Right atrium auricular region (tissue), 2 donors: ENCODE data around the gene SLC9A5. TPM values are rescaled to one million over a fixed set of nuclear protein-coding genes. Genes with fewer than 3 reads are reported as not detected.

Experiments used
- DNase-seq: peaks from one replicate; pipeline ENCODE4 v3.0.0-alpha.2; 2019; ENCODE audit warnings: low spot score
- H3K27ac ChIP-seq, 2 donors: fragments of 200-600 bp; sonication (generic); 1 replicate in 1 of 2; 2 replicates in 1 of 2; pipeline ENCODE4 v1.5.1; 2016 to 2019
- H3K27me3 ChIP-seq, 2 donors: fragments of 200-600 bp; sonication (generic); one replicate each; pipeline versions ENCODE4 v1.5.1 to v1.6.0; 2017 to 2019
- H3K36me3 ChIP-seq: fragments of 200-600 bp; sonication (generic); one replicate; pipeline ENCODE4 v1.5.1; 2016
- H3K4me1 ChIP-seq, 2 donors: fragments of 200-600 bp; sonication (generic); one replicate each; pipeline versions ENCODE4 v1.5.1 to v1.6.0; 2017 to 2019
- H3K4me3 ChIP-seq, 2 donors: fragments of 200-600 bp; sonication (generic); 1 replicate in 1 of 2; 2 replicates in 1 of 2; pipeline ENCODE4 v1.5.1; 2017 to 2019; ENCODE audit warnings: mild to moderate bottlenecking in 1 of 2, moderate library complexity in 1 of 2
- H3K9me3 ChIP-seq, 2 donors: fragments of 200-600 bp; sonication (generic); one replicate each; pipeline ENCODE4 v1.5.1; 2019
- total RNA-seq, 2 donors: library from RNA; depleted of rRNA; stranded (reverse); fragments of >200 nt; gene quantifications; one replicate each; pipeline ENCODE4 v1.1.0, GENCODE V29; 2016
- TF ChIP-seq, protein P1 (sequence below), 2 donors: fragments of 200-600 bp; sonication (generic); IDR thresholded peaks; one replicate each; pipeline ENCODE4 v1.5.1; 2019; ENCODE audit warnings: antibody characterized with exemption in 2 of 2

The SLC9A5 gene
- total RNA-seq, 2 donors from 2014 or later = 1.5 to 2.4 TPM

DNA sequence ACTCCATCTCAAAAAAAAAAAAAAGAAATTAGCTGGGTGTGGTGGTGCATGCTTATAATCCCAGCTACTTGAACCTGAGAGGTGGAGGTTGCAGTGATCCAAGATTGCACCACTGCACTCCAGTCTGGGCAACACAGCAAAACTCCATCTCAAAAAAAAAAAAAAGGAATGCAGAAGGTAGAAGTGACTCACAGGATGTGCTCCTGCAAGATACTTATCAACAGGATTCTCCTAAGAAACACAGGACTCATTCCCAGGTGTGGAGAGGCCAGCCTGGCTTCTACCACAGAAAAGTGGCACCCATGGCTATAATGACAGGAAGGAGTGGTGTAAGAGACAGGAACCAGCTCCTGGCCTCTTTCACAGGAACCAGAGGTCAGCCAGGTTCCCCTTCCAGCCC lies 36.0 kb upstream of the SLC9A5 start:
- TF ChIP-seq, protein P1, sequence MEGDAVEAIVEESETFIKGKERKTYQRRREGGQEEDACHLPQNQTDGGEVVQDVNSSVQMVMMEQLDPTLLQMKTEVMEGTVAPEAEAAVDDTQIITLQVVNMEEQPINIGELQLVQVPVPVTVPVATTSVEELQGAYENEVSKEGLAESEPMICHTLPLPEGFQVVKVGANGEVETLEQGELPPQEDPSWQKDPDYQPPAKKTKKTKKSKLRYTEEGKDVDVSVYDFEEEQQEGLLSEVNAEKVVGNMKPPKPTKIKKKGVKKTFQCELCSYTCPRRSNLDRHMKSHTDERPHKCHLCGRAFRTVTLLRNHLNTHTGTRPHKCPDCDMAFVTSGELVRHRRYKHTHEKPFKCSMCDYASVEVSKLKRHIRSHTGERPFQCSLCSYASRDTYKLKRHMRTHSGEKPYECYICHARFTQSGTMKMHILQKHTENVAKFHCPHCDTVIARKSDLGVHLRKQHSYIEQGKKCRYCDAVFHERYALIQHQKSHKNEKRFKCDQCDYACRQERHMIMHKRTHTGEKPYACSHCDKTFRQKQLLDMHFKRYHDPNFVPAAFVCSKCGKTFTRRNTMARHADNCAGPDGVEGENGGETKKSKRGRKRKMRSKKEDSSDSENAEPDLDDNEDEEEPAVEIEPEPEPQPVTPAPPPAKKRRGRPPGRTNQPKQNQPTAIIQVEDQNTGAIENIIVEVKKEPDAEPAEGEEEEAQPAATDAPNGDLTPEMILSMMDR (IDR thresholded peaks at IDR 0.05) = no peak
- Histone ChIP-seq H3K4me3 (no peak overlapping the region), H3K9me3 (no peaks in the 10 kb centered on the region), H3K4me1 (peaks cover 0 to 22% of the 10 kb centered on the region in 2 donors), H3K27ac (no peak overlapping the region), H3K27me3 (no peaks in the 10 kb centered on the region), H3K36me3 (no peaks in the 10 kb centered on the region)
- no peak for DNase-seq

DNA sequence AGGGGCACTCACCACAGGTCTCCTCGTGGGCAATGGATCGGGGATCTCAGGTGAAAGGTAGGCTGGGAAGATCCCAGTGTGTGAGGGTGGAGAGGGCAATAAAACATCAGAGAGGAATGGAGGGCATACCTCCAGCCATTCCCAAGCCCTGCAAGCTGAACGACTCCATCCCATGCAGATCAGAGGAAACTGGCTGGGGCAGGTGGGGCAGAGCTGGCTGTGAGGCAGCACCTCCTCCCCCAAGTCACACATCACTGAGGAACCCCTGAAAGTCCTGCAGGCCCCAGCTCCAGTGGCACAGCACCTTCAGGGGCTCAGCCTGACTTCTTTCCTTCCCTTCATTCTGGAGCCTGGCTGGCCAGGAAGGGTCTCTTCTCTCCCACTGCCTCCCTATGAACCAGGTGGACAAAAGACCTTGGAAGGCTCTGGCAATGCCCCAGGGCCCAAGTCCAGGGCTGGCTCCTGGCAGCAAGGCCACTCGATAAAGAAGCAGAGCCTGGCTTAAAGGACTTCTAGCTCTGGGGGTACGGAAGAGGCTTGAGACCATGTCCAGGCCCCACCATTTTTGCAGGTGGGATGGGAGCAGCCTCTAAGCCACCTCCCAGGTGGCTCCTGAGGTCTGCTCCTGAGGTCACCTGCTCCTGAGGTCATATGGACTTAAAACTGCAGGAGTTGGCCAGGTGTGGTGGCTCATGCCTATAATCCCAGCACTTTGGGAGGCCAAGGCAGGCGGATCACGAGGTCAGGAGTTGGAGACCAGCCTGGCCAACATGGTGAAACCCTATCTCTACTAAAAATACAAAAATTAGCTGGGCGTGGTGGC lies 35.4 kb upstream of the SLC9A5 start:
- H3K36me3 ChIP-seq = no peaks in the 10 kb centered on the region
- TF ChIP-seq, protein P1 (IDR thresholded peaks at IDR 0.05) = no peak
- DNase-seq = no peak
- peaks cover 0 to 22% of the 10 kb centered on the region in 2 donors for H3K4me1 ChIP-seq
- no peak overlapping the region for H3K27ac ChIP-seq
- H3K9me3 ChIP-seq = no peaks in the 10 kb centered on the region
- H3K27me3 ChIP-seq = no peaks in the 10 kb centered on the region
- no peak overlapping the region for H3K4me3 ChIP-seq

DNA sequence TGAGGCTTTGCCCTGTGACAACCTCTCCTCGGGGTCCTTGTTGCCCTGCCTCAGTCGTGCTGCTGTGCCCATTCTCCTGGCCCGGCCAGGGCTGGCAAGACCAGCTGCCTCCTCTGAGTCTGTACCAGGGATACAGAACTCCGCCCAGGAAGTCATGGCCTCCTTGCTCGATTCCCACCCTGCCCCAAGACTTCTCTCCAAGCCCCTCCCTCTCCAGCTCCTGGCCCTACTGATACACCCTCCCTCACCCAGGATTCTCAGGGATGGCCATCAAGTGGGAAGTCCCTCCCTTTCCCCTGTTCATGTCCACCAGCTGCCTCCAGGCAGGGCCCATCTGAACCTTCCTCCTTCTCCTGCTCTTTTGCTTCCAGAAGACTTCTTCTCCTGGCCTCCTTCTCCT lies 33.1 kb upstream of the SLC9A5 start:
- no peaks in the 10 kb centered on the region for H3K36me3 ChIP-seq
- no peak overlapping the region for H3K4me3 ChIP-seq
- no peaks in the 10 kb centered on the region for H3K27me3 ChIP-seq
- TF ChIP-seq, protein P1 (IDR thresholded peaks at IDR 0.05) = no peak
- H3K4me1 ChIP-seq = peaks cover 0 to 22% of the 10 kb centered on the region in 2 donors
- H3K9me3 ChIP-seq = no peaks in the 10 kb centered on the region
- H3K27ac ChIP-seq = no peak overlapping the region
- DNase-seq = no peak

GRCh38 chr16:67216612-67217490 lies 31.9 kb upstream of the SLC9A5 start:
- no peaks in the 10 kb centered on the region for H3K36me3 ChIP-seq
- no peaks in the 10 kb centered on the region for H3K9me3 ChIP-seq
- TF ChIP-seq, protein P1 (IDR thresholded peaks at IDR 0.05) = no peak
- H3K4me3 ChIP-seq = no peak overlapping the region
- H3K4me1 ChIP-seq = peaks cover 0 to 22% of the 10 kb centered on the region in 2 donors
- no peaks in the 10 kb centered on the region for H3K27me3 ChIP-seq
- peak; percentile 83 for DNase-seq
- peak overlapping the region; percentile 72 to 74 for H3K27ac ChIP-seq

GRCh38 chr16:67223992-67224391 lies 24.8 kb upstream of the SLC9A5 start:
- DNase-seq = no peak
- Histone ChIP-seq H3K9me3 (no peaks in the 10 kb centered on the region), H3K27me3 (no peaks in the 10 kb centered on the region), H3K27ac (no peak overlapping the region), H3K4me1 (peaks cover 0 to 19% of the 10 kb centered on the region in 2 donors), H3K36me3 (peaks cover 10% of the 10 kb centered on the region), H3K4me3 (no peak overlapping the region)
- TF ChIP-seq, protein P1 (IDR thresholded peaks at IDR 0.05) = no peak
